Gastrocnemius medialis (tissue), 4 donors: ENCODE data around the gene MRPL23.

Source experiments
- CTCF ChIP-seq, 5 experiments: fragments of 450-650 bp in 3 of 5; fragments of 200-600 bp in 2 of 5; sonication (generic) in 2 of 5; IDR thresholded peaks in 4 of 5; conservative IDR thresholded peaks in 1 of 5; 1 replicate in 4 of 5; 2 replicates in 1 of 5; pipeline ENCODE4 v1.5.1; 2016 to 2019; ENCODE audit warnings: antibody characterized with exemption in 5 of 5, mild to moderate bottlenecking in 3 of 5, moderate library complexity in 3 of 5
- POLR2A ChIP-seq, 2 donors: fragments of 450-650 bp; IDR thresholded peaks; one replicate each; pipeline ENCODE4 v1.6.1; 2017; ENCODE audit warnings: antibody characterized with exemption in 2 of 2, mild to moderate bottlenecking in 2 of 2, moderate library complexity in 2 of 2

- no peak for TF ChIP-seq CTCF (IDR thresholded peaks at IDR 0.05 in 4 of 5, conservative IDR thresholded peaks at IDR 0.05 in 1 of 5)
- no peak for TF ChIP-seq POLR2A (IDR thresholded peaks at IDR 0.05)
Measured at GRCh38 chr11:1915795-1916131, 31.4 kb upstream of the MRPL23 start.
